Stimulated activated CD8-positive, alpha-beta memory T cell treated with anti-CD3 and anti-CD28 coated beads, Interleukin-15, amount 100 ng/mL, for 48 hours (primary cell): ENCODE data around the gene MARK1.

ENCODE experiments used
- DNase-seq, 2 donors: peaks; one replicate each; pipeline ENCODE4 v3.0.0-alpha.2; 2020; ENCODE audit warnings: low read depth in 2 of 2

MARK1 gene

GRCh38 chr1:220527908-220528678 is at the start of gene MARK1:
Gene MARK1, plus strand, starts transcription at chr1:220528136. Its CDS starts 687 bp downstream, at chr1:220528823.
- no peak for DNase-seq

- no peak for DNase-seq
Observed at GRCh38 chr1:220483700-220484099, 44.2 kb upstream of the MARK1 start.

GRCh38 chr1:220484135-220484534 is 43.8 kb upstream of the MARK1 start:
- DNase-seq = no peak

GRCh38 chr1:220485131-220485530 is 42.8 kb upstream of the MARK1 start:
- no peak for DNase-seq

DNA sequence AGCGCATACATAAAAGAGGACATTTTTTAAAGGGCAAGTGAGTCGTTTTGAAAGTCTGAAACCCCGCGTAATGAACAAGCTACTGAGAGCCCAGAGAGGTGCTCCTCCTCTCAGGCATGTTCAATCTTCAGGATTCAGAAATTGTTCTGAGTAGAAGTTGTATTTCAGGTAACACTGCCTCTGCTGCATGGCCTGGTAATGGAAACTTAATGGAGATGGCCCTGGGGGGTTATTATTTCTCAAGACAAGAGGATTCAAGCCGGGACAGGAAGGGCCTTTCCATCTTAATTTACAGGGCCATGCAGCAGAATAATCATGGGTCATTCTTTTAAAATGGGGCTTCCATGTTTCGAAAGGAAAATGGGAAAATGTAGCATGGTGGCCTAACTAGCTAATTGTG is 42.1 kb upstream of the MARK1 start:
- DNase-seq = no peak

- DNase-seq = peak; percentile 5 to 7
Observed at GRCh38 chr1:220487297-220487820, 40.6 kb upstream of the MARK1 start.

DNA sequence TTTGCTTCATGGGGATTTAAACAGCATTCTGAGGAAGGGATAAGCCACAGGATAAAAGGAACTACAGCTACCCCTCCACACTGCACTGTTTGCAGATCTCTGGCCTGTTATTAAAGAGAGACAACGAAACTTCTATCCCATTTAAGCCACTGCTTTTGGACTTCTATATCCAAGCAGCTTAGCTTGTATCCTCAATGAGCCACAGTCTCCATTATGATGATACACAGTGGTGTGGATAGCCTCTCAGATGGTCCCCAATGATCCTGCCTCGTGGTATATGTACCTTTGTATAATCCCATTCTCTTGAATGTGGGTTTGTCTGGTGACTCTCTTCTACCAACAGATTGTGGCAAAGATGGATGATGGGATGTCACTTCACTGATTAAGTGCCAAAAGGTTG is 36.0 kb upstream of the MARK1 start:
- no peak for DNase-seq

DNA sequence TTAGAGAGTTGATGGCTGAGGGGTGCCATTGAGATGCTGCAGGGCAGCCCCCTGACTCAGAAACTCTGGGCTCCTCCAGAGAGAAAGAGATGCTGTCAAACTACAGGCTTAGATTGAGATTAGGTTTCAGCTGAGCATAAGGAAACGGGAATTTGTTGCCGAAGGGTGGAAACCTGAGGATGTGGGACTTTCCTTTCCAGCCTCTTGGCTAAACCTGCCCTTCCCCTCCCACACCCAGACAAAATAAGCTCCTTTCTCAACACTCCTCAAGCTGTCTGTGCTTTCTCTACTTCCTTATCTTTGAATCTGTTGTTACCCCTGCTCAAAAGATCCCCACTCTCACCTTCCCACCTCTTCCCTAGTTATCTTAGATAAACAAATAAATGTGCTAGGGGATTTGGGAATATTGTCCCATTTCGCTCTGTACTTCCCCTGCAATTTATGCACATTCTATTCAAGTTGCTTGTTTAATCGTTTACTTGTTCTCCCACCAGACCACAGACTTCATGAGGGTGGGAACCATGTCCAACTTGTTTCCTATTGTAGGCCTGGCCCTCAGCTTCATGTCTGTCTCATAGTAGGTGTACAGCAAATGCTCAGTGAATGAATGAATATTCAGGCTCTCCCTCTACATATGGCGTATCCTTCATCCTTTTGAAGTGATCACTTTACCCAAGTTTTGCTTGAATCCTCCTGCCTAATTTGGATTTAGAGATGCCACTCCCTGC is 30.6 kb upstream of the MARK1 start:
- DNase-seq = no peak

DNA sequence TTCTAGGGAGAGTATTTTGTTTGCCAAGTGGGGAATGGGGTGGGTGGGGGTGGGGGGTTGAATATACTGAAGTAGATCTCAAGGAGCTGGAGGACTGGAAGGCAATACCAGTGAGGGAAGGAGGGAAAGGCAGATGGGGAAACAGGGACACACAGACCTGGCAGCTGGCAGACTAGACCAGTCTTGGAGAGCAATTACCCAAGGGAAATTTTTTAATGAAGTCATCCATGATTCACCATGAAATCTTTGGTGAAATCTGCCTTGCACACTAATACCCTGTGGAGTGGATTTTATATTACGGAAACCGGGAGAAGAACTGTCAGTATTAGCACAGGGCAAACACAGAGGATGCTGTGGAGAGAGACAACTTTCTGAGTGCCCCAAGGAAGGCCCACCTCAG is 29.7 kb upstream of the MARK1 start:
- no peak for DNase-seq

GRCh38 chr1:220500372-220500771 is 27.6 kb upstream of the MARK1 start:
- DNase-seq = no peak

- DNase-seq = no peak
Observed at GRCh38 chr1:220504329-220504728, 23.6 kb upstream of the MARK1 start.

GRCh38 chr1:220507085-220507484 is 20.9 kb upstream of the MARK1 start:
- DNase-seq = no peak

DNA sequence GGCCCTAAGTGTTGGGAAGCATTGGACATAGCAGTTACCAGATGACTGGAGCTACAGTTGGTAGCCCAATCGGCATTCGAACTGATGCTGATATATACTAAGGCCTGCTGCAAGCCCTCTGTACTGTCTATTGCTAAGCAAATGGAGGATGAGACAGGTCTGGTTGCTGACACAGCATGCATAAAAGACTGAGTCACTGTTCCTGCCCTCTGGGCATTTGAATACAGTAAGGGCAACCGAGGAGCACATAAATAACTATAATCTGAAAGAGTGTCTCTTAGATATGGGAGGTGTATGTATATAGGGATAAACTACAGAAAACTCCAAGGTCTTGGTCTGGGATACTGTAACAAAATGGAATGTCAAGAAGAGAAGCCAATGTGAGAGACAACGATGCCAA is 16.8 kb upstream of the MARK1 start:
- no peak for DNase-seq

DNA sequence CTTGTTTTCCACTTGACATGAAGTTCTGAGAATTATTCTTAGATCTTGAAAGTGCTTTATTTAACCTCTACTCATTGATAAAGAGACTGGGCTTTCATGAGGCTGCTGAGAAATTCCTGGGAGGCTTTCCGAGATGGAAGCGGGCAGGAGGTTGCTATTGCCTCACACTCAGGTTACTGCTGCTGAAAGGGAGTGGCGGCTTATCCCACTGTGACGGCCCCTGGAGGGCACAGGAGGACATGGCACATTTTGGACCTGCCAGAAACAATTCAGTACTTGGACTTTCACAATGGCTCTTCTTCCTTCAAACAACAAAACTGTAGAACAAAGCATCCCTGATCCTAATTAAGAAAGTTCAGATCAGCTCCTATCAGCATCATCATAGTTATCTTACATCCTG is 16.2 kb upstream of the MARK1 start:
- no peak for DNase-seq

GRCh38 chr1:220513834-220514233 is 14.1 kb upstream of the MARK1 start:
- no peak for DNase-seq

DNA sequence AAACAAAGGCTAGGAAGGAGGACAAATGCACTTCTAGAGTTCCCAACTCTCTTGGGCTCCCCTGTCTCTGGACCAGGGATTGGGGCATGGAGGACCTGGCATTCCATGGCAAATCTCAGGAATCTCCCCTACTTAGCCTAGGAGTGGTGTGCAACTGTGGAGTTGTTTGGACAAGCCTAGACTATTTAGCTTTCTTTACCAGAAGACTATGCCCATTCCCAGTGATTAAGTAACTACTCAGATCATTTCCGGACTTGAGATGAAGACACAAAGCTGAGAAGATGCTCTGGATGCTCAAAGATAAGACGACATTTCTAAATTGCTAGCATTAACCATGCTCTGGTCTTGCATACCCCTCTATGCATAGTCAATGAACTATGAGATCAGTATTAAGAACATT is 13.7 kb upstream of the MARK1 start:
- DNase-seq = no peak

DNA sequence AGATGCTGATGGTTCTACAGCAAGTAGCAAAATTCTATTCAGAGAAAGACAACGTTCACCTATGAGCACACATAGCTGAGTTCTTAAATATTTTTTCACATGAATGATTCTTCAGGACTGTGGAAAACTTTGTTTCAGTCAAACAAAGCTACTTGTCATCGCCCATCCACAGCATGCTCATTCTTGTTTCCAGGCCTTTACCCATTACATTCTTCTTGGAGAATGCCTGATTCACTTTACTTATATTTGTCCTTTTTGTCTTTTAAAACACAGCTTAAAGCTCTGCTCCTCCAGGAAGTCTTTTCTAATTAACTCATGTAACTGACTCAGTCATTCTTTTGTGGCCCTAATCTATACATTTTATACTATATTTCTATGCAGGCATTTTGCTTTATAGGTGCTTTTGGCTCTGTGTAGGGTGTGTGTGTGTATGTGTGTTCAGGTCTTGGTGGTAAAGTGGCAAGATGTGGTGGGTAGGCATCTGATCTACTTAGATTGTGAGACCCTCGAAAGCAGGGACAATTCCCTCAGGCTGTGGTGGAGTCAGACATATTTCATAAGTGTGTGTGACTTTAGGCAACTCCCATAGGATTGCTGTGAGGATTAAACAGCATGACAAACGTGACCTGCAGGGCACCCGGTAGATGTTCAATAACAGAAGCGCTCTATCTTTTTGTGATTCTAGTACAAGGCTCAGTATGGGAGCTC is 11.8 kb upstream of the MARK1 start:
- no peak for DNase-seq

DNA sequence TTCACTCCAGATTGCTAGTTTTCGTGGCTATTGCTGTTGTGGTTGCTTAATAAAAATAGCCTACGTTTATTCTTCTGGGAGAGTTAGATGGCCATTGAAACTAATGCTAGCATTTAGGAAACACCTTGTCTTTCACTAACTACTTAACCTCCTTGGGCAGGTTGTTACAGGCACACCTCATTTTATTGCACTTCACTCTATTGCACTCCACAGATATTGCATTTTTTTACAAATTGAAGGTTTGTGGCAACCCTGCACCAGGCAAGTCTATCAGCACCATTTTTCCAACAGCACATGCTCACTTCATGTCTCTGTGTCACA is 11.3 kb upstream of the MARK1 start:
- no peak for DNase-seq

DNA sequence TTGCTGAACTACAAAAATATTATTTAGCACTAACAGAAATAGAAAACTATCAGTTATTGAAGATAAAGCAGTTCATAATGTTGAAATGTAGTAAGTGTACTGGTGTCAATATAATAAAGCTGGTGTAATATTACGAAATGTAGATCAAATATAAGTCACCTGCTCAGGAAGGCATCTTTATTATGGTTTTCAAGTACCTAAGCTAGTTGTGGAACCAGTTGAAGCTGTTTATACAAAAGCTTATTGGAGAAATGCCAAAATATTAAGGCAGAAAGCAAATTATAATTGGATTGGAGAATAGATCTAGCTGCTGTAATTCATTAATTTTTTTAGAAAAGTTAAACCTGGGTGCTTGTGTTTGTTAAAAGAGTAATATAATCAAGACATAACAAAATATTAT is 6.2 kb upstream of the MARK1 start:
- DNase-seq = no peak

GRCh38 chr1:220526294-220526693 is 1.6 kb upstream of the MARK1 start:
- DNase-seq = no peak

GRCh38 chr1:220527279-220527907 is 543 bp upstream of the MARK1 start:
- no peak for DNase-seq
